Spleen (tissue), 7 donors: ENCODE data around the gene TIPIN.
"Not testable (repeated sequence)": the region's sequence is repeated elsewhere in the genome, so short reads cannot be mapped to it uniquely, and the experiment has no call there.

Experiments
- CTCF ChIP-seq, 11 experiments: fragments of 200-600 bp in 7 of 11; fragments of 450-650 bp in 4 of 11; sonication (generic) in 4 of 11; IDR thresholded peaks in 8 of 11; conservative IDR thresholded peaks in 3 of 11; 1 replicate in 7 of 11; 2 replicates in 4 of 11; pipeline versions ENCODE4 v1.4.0 to v1.8.0; 2016 to 2021; ENCODE audit warnings: antibody characterized with exemption in 11 of 11, inconsistent platforms in 4 of 11, mild to moderate bottlenecking in 1 of 11
- POLR2A ChIP-seq, 3 donors: fragments of 450-650 bp; IDR thresholded peaks; one replicate each; pipeline ENCODE4 v1.5.1; 2017; ENCODE audit warnings: antibody characterized with exemption in 3 of 3, mild to moderate bottlenecking in 1 of 3
- POLR2AphosphoS5 ChIP-seq, 3 donors: sonication (generic); formaldehyde crosslinking; IDR thresholded peaks; one replicate each; pipeline ENCODE4 v1.5.1; 2017; ENCODE audit warnings: antibody characterized with exemption in 3 of 3
- donor health status: DM: no; HTN: no; CAD: no; lungs with moderate emphysema.
- donor health status: DM: no; HTN: no; CAD: no.
- donor health status: DM: no; HTN: no; CAD: no.

DNA sequence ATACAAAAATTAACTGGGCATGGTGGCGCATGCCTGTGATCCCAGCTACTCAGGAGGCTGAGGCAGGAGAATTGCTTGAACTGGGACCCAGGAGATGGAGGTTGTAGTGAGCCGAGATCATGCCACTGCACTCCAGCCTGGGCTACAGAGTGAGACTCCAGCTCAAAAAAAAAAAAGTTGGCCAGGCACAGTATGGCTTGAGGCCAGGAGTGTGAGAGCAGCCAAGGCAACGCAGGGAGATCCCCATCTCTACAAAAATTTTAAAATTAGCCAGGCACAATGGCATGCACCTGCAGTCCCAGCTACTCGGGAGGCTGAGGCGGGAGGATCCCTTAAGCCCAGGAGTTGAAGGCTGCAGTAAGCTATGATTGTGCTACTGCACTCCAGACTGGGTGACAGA, 8.0 kb downstream of the TIPIN start:
- TF ChIP-seq CTCF (IDR thresholded peaks at IDR 0.05 in 8 of 11, conservative IDR thresholded peaks at IDR 0.05 in 3 of 11); POLR2AphosphoS5 (IDR thresholded peaks at IDR 0.05); POLR2A (IDR thresholded peaks at IDR 0.05): not testable (repeated sequence)
